Left ventricle myocardium inferior (tissue), 1 donor: ENCODE results near the gene BTN1A1. TPM values are rescaled to one million over a fixed set of nuclear protein-coding genes. Genes with fewer than 3 reads are reported as not detected.

Experiments used
- DNase-seq: peaks from one replicate; pipeline ENCODE4 v3.0.0-alpha.2; 2020
- H3K27ac ChIP-seq: fragments of 200-600 bp; replicated peaks from 2 replicates; pipeline ENCODE4 v1.8.0; 2021
- H3K27me3 ChIP-seq: fragments of 200-600 bp; 2 replicates; pipeline ENCODE4 v1.8.0; 2021; ENCODE audit warnings: low read depth
- H3K36me3 ChIP-seq: fragments of 200-600 bp; 2 replicates; pipeline ENCODE4 v1.8.0; 2021
- H3K4me1 ChIP-seq: fragments of 200-600 bp; 2 replicates; pipeline ENCODE4 v1.8.0; 2021
- H3K4me3 ChIP-seq: fragments of 200-600 bp; 2 replicates; pipeline ENCODE4 v1.8.0; 2021; ENCODE audit warnings: mild to moderate bottlenecking, moderate library complexity
- H3K9me3 ChIP-seq: fragments of 200-600 bp; replicated peaks from 2 replicates; pipeline ENCODE4 v1.8.0; 2021
- CTCF ChIP-seq: fragments of 200-600 bp; IDR thresholded peaks from 2 replicates; pipeline ENCODE4 v1.8.0; 2021; ENCODE audit warnings: antibody characterized with exemption, mild to moderate bottlenecking, borderline replicate concordance
- intact Hi-C: fragments of 100-400 bp; cut with micrococcal nuclease; formaldehyde crosslinking; loops from one replicate; pipeline ENCODE4 v1.11.0; 2022
- total RNA-seq: library from RNA; stranded (reverse); fragmentation: NEBNext Ultra II Directional; extraction: Animal tissue kit (Norgen Biotek cat#: 25700); gene quantifications from one replicate; pipeline ENCODE4 v1.2.1, GENCODE V29; 2021
- donor health status: DM: no; HTN: yes; CAD: no; lungs with severe emphysema.

Gene BTN1A1
- total RNA-seq, 1 donor from 2014 or later, result not detected

- peak overlapping the region; percentile 86 for H3K27ac ChIP-seq
- intact Hi-C loops, result no loop called here
- no peak for TF ChIP-seq CTCF
- DNase-seq, result no peak
- H3K27me3 ChIP-seq, result no peaks in the 10 kb centered on the region
- H3K4me3 ChIP-seq, result peak overlapping the region; percentile 72
- H3K9me3 ChIP-seq, result no peaks in the 10 kb centered on the region
- peaks cover 27% of the 10 kb centered on the region for H3K4me1 ChIP-seq
- H3K36me3 ChIP-seq, result no peaks in the 10 kb centered on the region
Measured at GRCh38 chr6:26555505-26556262, 55.6 kb downstream of the BTN1A1 start.

GRCh38 chr6:26556263-26557070, 56.4 kb downstream of the BTN1A1 start:
- Histone ChIP-seq H3K27ac (peak overlapping the region; percentile 23), H3K4me1 (peaks cover 26% of the 10 kb centered on the region), H3K27me3 (no peaks in the 10 kb centered on the region), H3K4me3 (no peak overlapping the region), H3K9me3 (no peaks in the 10 kb centered on the region), H3K36me3 (no peaks in the 10 kb centered on the region)
- intact Hi-C loops, result no loop called here
- peak; percentile 46 for DNase-seq
- TF ChIP-seq CTCF, result no peak

Other genes starting within 250 kb of the BTN1A1 start
- 13.1 TPM for gene BTN3A2, start 135.1 kb upstream of the BTN1A1 start, total RNA-seq
- gene BTN2A2, start 117.2 kb upstream of the BTN1A1 start, total RNA-seq, result 4.2 TPM
- 9.7 TPM for gene BTN3A1, start 98.0 kb upstream of the BTN1A1 start, total RNA-seq
- gene BTN3A3, start 59.8 kb upstream of the BTN1A1 start, total RNA-seq, result 8.3 TPM
- 16.0 TPM for gene BTN2A1, start 42.3 kb upstream of the BTN1A1 start, total RNA-seq
- 29.7 TPM for gene HMGN4, start 38.1 kb downstream of the BTN1A1 start, total RNA-seq
- gene ABT1, start 96.7 kb downstream of the BTN1A1 start, total RNA-seq, result 8.3 TPM
- gene ZNF322, start 159.4 kb downstream of the BTN1A1 start, total RNA-seq, result 12.9 TPM